HepG2 (cell line): Measurements from ENCODE around the gene WFDC1. TPM values are rescaled to one million over a fixed set of nuclear protein-coding genes. Genes with fewer than 3 reads are reported as not detected.

Source experiments
- ATAC-seq: fragments of 200-7000 bp; cut with Tn5 transposase; 3 replicates; pipeline ENCODE4 v1.9.1; 2020; ENCODE audit warnings: mild to moderate bottlenecking, moderate library complexity
- BruUV-seq: library from RNA; stranded (reverse); fragments of 400-500 nt; replicated peaks from 2 replicates; lab custom pipeline; 2021; lab: Mats Ljungman, UMichigan
- CTCF ChIA-PET: fragments of 300-600 bp; formaldehyde crosslinking; extraction: SDS; loops from one replicate; lab custom pipeline; 2021; ENCODE audit warnings: low total read pairs, inconsistent platforms, low intra/inter-chr PET ratio; lab: Yijun Ruan, JAX
- POLR2A ChIA-PET: fragments of 350-600 bp; sonication (Branson Sonifier 250); formaldehyde crosslinking; loops from one replicate; lab custom pipeline; 2020; ENCODE audit warnings: antibody characterized with exemption, inconsistent platforms; lab: Yijun Ruan, JAX
- DNase-seq: peaks from one replicate; pipeline ENCODE4 v3.0.0-alpha.2; 2015; ENCODE audit warnings: low spot score
- FAIRE-seq: peaks from 3 replicates; lab custom pipeline; 2011; peaks lifted over from hg19 to GRCh38; lab: Jason Lieb, UNC
- H2AFZ ChIP-seq: one replicate; pipeline ENCODE4 v1.6.1; 2011; ENCODE audit warnings: low read length, inconsistent platforms
- H3K27ac ChIP-seq: fragments of 300-600 bp; 3 replicates; pipeline ENCODE4 v1.8.0; 2011; ENCODE audit warnings: mixed run types, mild to moderate bottlenecking, mixed read lengths, low read length, inconsistent platforms; ENCODE audit not compliant: insufficient read depth; ENCODE audit errors: extremely low read length
- H3K27me3 ChIP-seq, 2 experiments: fragments of 200-600 bp in 1 of 2; 2 replicates in 1 of 2; 3 replicates in 1 of 2; pipeline versions ENCODE4 v1.6.0 to v1.8.0; 2011; ENCODE audit warnings: low read length in 2 of 2, mild to moderate bottlenecking in 2 of 2, moderate library complexity in 2 of 2, inconsistent platforms in 1 of 2; ENCODE audit not compliant: insufficient read depth in 2 of 2, control insufficient read depth in 1 of 2
- H3K36me3 ChIP-seq, 2 experiments: fragments of 200-600 bp in 1 of 2; replicated peaks in 1 of 2; 2 replicates in 1 of 2; 3 replicates in 1 of 2; pipeline versions ENCODE4 v1.5.1 to v1.8.0; 2011; ENCODE audit warnings: low read length in 2 of 2, inconsistent platforms in 1 of 2; ENCODE audit not compliant: insufficient read depth in 2 of 2, control insufficient read depth in 1 of 2
- H3K4me1 ChIP-seq: 2 replicates; pipeline ENCODE4 v1.5.1; 2012; ENCODE audit warnings: low read length, inconsistent platforms; ENCODE audit not compliant: insufficient read depth
- H3K4me2 ChIP-seq: 2 replicates; pipeline ENCODE4 v1.6.0; 2011; ENCODE audit warnings: low read depth, low read length, inconsistent platforms
- H3K4me3 ChIP-seq, 3 experiments: fragments of 200-600 bp in 1 of 3; sonication (generic), shearing (Covaris generic) in 1 of 3; replicated peaks in 1 of 3; 2 replicates each; pipeline ENCODE4 v1.5.1; 2011 to 2016; ENCODE audit warnings: low read length in 3 of 3, inconsistent platforms in 2 of 3, low read depth in 2 of 3, mild to moderate bottlenecking in 2 of 3, control low read depth in 1 of 3, mixed read lengths in 1 of 3; ENCODE audit not compliant: insufficient read depth in 1 of 3
- H3K79me2 ChIP-seq: one replicate; pipeline ENCODE4 v1.6.1; 2011; ENCODE audit warnings: low read length, inconsistent platforms; ENCODE audit not compliant: insufficient read depth
- H3K9ac ChIP-seq: 2 replicates; pipeline ENCODE4 v1.6.0; 2011; ENCODE audit warnings: mild to moderate bottlenecking, low read depth, low read length, inconsistent platforms; ENCODE audit not compliant: insufficient read depth
- H3K9me3 ChIP-seq: 2 replicates; pipeline ENCODE4 v1.5.1; 2012; ENCODE audit warnings: mild to moderate bottlenecking, low read length
- H4K20me1 ChIP-seq: 2 replicates; pipeline ENCODE4 v1.6.0; 2011; ENCODE audit warnings: inconsistent platforms, mild to moderate bottlenecking, low read length, moderate library complexity; ENCODE audit not compliant: insufficient read depth
- GATA4 ChIP-seq: sonication (generic); IDR thresholded peaks from 2 replicates; pipeline ENCODE4 v1.6.1; 2016; ENCODE audit warnings: antibody characterized with exemption, low read depth, borderline replicate concordance
- KDM5B ChIP-seq: sonication (generic); formaldehyde crosslinking; IDR thresholded peaks from 2 replicates; pipeline ENCODE4 v1.4.0; 2020; ENCODE audit warnings: missing genetic modification reagents, mild to moderate bottlenecking, borderline replicate concordance
- NFE2 ChIP-seq: sonication (generic); formaldehyde crosslinking; IDR thresholded peaks from 2 replicates; pipeline ENCODE4 v1.4.0; 2020; ENCODE audit warnings: missing genetic modification reagents
- PCBP2 ChIP-seq: fragments of 200-400 bp; formaldehyde crosslinking; optimal IDR thresholded peaks from 2 replicates; pipeline ENCODE3; 2018; ENCODE audit warnings: low read length, low read depth; ENCODE audit not compliant: poor library complexity, severe bottlenecking
- PHF20 ChIP-seq: sonication (generic); formaldehyde crosslinking; IDR thresholded peaks from 2 replicates; pipeline ENCODE4 v1.5.0; 2020; ENCODE audit warnings: mild to moderate bottlenecking, missing genetic modification reagents
- TEAD3 ChIP-seq: optimal IDR thresholded peaks from 2 replicates; pipeline ENCODE3; 2016; ENCODE audit warnings: borderline replicate concordance
- TOPORS ChIP-seq: sonication (generic); formaldehyde crosslinking; IDR thresholded peaks from 2 replicates; pipeline ENCODE4 v1.8.0; 2023; ENCODE audit warnings: mild to moderate bottlenecking, missing genetic modification reagents
- ZNF709 ChIP-seq: sonication (generic); formaldehyde crosslinking; IDR thresholded peaks from 2 replicates; pipeline ENCODE4 v1.5.0; 2020; ENCODE audit warnings: mild to moderate bottlenecking, missing genetic modification reagents
- ZNF780A ChIP-seq: sonication (generic); formaldehyde crosslinking; IDR thresholded peaks from 2 replicates; pipeline ENCODE4 v1.8.0; 2022; ENCODE audit warnings: mild to moderate bottlenecking, missing genetic modification reagents, moderate library complexity
- ZNF792 ChIP-seq: IDR thresholded peaks from 2 replicates; pipeline ENCODE4 v1.6.1; 2016
- ZSCAN12 ChIP-seq: sonication (generic); formaldehyde crosslinking; IDR thresholded peaks from 2 replicates; pipeline ENCODE4 v1.9.0; 2021; ENCODE audit warnings: mild to moderate bottlenecking, missing genetic modification reagents
- ZSCAN22 ChIP-seq: sonication (generic); formaldehyde crosslinking; IDR thresholded peaks from 2 replicates; pipeline ENCODE4 v1.4.0; 2020; ENCODE audit warnings: mild to moderate bottlenecking, missing genetic modification reagents
- WGBS: methylation state at CpG from one replicate; pipeline ENCODE4 v1.1.6; 2017; ENCODE audit warnings: low lambda C conversion rate; 5-methylcytosine and 5-hydroxymethylcytosine counted together
- in situ Hi-C: cut with HindIII; loops from 2 replicates; pipeline ENCODE4 v1.10.0; 2017; ENCODE audit warnings: low pct_unique_long_range_greater_than_20kb; ENCODE audit not compliant: extremely low pct_ligation_motif_present
- intact Hi-C: fragments of 100-400 bp; cut with micrococcal nuclease; formaldehyde crosslinking; loops from one replicate; pipeline ENCODE4 v1.10.0; 2022; ENCODE audit not compliant: unreplicated experiment
- polyA plus RNA-seq, 8 experiments: library from polyadenylated mRNA; depleted of rRNA in 3 of 8; stranded (reverse) in 7 of 8; unstranded in 1 of 8; fragments of >200 nt; fragmentation: Illumina TruSeq in 4 of 8; extraction: Trizol in 4 of 8; gene quantifications; 2 replicates each; pipeline versions ENCODE4 v1.2.1 to v1.2.3, GENCODE V29; 2011 to 2016; ENCODE audit warnings: low read depth in 4 of 8, missing spikeins in 1 of 8, mixed read lengths in 1 of 8; ENCODE audit not compliant: insufficient read depth in 1 of 8
- total RNA-seq, 5 experiments: library from RNA; depleted of rRNA; stranded (reverse); fragments of >200 nt; fragmentation: Illumina TruSeq; extraction: Trizol; gene quantifications; 2 replicates each; pipeline ENCODE4 v1.2.3, GENCODE V29; 2016; ENCODE audit warnings: low read depth in 1 of 5
- TF ChIP-seq, protein P1 (sequence below): sonication (generic); formaldehyde crosslinking; IDR thresholded peaks from 2 replicates; pipeline ENCODE4 v1.4.0; 2020; ENCODE audit warnings: missing genetic modification reagents, borderline replicate concordance
- TF ChIP-seq, protein P2 (sequence below): sonication (generic); formaldehyde crosslinking; IDR thresholded peaks from 2 replicates; pipeline ENCODE4 v1.4.0; 2020; ENCODE audit warnings: missing genetic modification reagents
- TF ChIP-seq, protein P3 (sequence below): sonication (generic); formaldehyde crosslinking; IDR thresholded peaks from 2 replicates; pipeline ENCODE4 v1.8.1; 2023; ENCODE audit warnings: mild to moderate bottlenecking, missing genetic modification reagents

The WFDC1 gene
- total and polyA plus RNA-seq, 2 of the 13 experiments (the other 11 are each of a cell fraction or from before 2014, with no cell fraction given), result not detected

DNA sequence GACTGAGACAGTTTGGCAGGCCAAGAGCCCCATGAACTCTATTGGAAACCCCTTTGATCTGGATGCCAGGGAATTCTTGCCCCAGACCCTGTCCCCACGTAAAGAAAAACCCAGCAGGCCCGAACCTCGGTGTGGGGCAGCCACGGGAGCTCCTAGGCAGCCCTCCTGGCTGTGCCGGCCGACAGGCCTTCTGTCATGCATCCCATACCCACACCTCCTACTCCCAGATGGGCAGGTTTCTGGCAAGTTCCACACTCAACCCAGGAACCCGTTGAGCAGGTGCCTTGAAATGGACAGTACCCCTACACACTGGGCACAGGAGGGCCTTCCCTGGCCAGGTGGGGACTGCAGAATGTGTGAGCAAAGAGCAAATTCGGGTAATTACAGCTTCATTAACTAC, 50.1 kb downstream of the WFDC1 start:
- no peak for FAIRE-seq
- POLR2A ChIA-PET, result no interaction called here
- in situ Hi-C loops, result no loop called here

DNA sequence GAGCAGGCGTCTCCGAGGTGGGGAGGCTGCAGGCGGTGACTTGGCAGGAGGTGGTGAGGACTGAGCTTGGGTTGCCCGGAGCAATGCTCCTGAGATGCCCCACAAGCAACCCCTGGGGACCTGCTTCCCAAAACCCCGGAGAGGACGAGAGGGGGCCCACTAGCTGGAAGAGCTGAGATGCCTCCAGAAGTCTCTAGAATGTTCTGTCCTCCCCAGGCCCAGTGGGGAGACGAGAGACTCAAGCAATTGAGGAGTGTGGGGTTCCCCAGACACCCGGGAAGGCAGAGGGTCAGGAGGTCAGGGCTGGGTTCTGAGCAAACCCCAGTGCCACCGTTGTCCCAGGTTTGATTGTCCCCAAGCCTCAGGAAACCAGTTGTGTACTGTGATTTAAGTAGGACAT, 52.5 kb downstream of the WFDC1 start:
- intact Hi-C loops (no loop called here), in situ Hi-C loops (no loop called here)
- H4K20me1 ChIP-seq, result no peaks in the 10 kb centered on the region
- H3K4me3 ChIP-seq, result no peak overlapping the region
- no peak overlapping the region for H3K4me2 ChIP-seq
- CTCF ChIA-PET, result no interaction called here
- no peak overlapping the region for H2AFZ ChIP-seq
- no peaks in the 10 kb centered on the region for H3K36me3 ChIP-seq
- FAIRE-seq, result no peak
- DNase-seq, result no peak
- 17% methylated on average over 8 of the region's 9 CpGs for WGBS
- BruUV-seq, result no TSS peak
- POLR2A ChIA-PET, result no interaction called here
- H3K79me2 ChIP-seq, result no peaks in the 10 kb centered on the region
- no peak overlapping the region for H3K27ac ChIP-seq
- no peak overlapping the region for H3K9ac ChIP-seq
- no peak for ATAC-seq
- H3K27me3 ChIP-seq, result peaks cover 0 to 46% of the 10 kb centered on the region in 2 experiments; a peak in 4 of 5 replicates
- H3K9me3 ChIP-seq, result no peaks in the 10 kb centered on the region
- TF ChIP-seq ZNF780A (CRISPR knock-in tag) (no peak), GATA4 (no peak), TEAD3 (no peak), NFE2 (CRISPR knock-in tag) (no peak), PHF20 (CRISPR knock-in tag) (no peak), ZSCAN12 (CRISPR knock-in tag) (no peak), PCBP2 (no peak)
- TF ChIP-seq, protein P1, sequence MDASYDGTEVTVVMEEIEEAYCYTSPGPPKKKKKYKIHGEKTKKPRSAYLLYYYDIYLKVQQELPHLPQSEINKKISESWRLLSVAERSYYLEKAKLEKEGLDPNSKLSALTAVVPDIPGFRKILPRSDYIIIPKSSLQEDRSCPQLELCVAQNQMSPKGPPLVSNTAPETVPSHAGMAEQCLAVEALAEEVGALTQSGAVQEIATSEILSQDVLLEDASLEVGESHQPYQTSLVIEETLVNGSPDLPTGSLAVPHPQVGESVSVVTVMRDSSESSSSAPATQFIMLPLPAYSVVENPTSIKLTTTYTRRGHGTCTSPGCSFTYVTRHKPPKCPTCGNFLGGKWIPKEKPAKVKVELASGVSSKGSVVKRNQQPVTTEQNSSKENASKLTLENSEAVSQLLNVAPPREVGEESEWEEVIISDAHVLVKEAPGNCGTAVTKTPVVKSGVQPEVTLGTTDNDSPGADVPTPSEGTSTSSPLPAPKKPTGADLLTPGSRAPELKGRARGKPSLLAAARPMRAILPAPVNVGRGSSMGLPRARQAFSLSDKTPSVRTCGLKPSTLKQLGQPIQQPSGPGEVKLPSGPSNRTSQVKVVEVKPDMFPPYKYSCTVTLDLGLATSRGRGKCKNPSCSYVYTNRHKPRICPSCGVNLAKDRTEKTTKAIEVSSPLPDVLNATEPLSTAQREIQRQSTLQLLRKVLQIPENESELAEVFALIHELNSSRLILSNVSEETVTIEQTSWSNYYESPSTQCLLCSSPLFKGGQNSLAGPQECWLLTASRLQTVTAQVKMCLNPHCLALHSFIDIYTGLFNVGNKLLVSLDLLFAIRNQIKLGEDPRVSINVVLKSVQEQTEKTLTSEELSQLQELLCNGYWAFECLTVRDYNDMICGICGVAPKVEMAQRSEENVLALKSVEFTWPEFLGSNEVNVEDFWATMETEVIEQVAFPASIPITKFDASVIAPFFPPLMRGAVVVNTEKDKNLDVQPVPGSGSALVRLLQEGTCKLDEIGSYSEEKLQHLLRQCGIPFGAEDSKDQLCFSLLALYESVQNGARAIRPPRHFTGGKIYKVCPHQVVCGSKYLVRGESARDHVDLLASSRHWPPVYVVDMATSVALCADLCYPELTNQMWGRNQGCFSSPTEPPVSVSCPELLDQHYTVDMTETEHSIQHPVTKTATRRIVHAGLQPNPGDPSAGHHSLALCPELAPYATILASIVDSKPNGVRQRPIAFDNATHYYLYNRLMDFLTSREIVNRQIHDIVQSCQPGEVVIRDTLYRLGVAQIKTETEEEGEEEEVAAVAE (CRISPR knock-in tag), result no peak
- H3K4me1 ChIP-seq, result peaks cover 10% of the 10 kb centered on the region

More for the DNA sequence above, 50.1 kb downstream of the WFDC1 start:
- Histone ChIP-seq H3K9me3 (no peaks in the 10 kb centered on the region), H3K4me1 (peaks cover under 1% of the 10 kb centered on the region; the same call in 1 of the 2 replicates), H3K27ac (no peak overlapping the region), H3K9ac (no peak overlapping the region), H3K27me3 (peaks cover 0 to 51% of the 10 kb centered on the region in 2 experiments; a peak in 4 of 5 replicates), H3K4me3 (no peak overlapping the region), H2AFZ (no peak overlapping the region), H3K4me2 (no peak overlapping the region), H3K79me2 (no peaks in the 10 kb centered on the region), H3K36me3 (no peaks in the 10 kb centered on the region), H4K20me1 (no peaks in the 10 kb centered on the region)
- TF ChIP-seq KDM5B (CRISPR knock-in tag) (no peak), ZSCAN22 (CRISPR knock-in tag) (no peak), ZNF792 (CRISPR knock-in tag) (no peak), TOPORS (CRISPR knock-in tag) (no peak), ZNF709 (CRISPR knock-in tag) (no peak)
- TF ChIP-seq, protein P2, sequence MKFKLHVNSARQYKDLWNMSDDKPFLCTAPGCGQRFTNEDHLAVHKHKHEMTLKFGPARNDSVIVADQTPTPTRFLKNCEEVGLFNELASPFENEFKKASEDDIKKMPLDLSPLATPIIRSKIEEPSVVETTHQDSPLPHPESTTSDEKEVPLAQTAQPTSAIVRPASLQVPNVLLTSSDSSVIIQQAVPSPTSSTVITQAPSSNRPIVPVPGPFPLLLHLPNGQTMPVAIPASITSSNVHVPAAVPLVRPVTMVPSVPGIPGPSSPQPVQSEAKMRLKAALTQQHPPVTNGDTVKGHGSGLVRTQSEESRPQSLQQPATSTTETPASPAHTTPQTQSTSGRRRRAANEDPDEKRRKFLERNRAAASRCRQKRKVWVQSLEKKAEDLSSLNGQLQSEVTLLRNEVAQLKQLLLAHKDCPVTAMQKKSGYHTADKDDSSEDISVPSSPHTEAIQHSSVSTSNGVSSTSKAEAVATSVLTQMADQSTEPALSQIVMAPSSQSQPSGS (CRISPR knock-in tag), result no peak
- TF ChIP-seq, protein P3, sequence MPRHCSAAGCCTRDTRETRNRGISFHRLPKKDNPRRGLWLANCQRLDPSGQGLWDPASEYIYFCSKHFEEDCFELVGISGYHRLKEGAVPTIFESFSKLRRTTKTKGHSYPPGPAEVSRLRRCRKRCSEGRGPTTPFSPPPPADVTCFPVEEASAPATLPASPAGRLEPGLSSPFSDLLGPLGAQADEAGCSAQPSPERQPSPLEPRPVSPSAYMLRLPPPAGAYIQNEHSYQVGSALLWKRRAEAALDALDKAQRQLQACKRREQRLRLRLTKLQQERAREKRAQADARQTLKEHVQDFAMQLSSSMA (CRISPR knock-in tag), result no peak
- WGBS, result 0% methylated on average over 2 of the region's 8 CpGs
- ATAC-seq (no peak), DNase-seq (no peak)
- CTCF ChIA-PET, result no interaction called here
- intact Hi-C loops, result no loop called here
- BruUV-seq, result no TSS peak
